Neutrophil (primary cell): ENCODE measurements around the gene RNF166.
"Not testable (repeated sequence)": the region's sequence is repeated elsewhere in the genome, so short reads cannot be mapped to it uniquely, and the experiment has no call there.

ENCODE experiments used
- H3K27ac ChIP-seq: fragments of 200-600 bp; sonication (generic); 2 replicates; pipeline ENCODE4 v1.5.1; 2016; ENCODE audit warnings: mild to moderate bottlenecking, moderate library complexity
- H3K27me3 ChIP-seq: fragments of 200-600 bp; sonication (generic); 2 replicates; pipeline ENCODE4 v1.6.0; 2016; ENCODE audit warnings: mild to moderate bottlenecking
- H3K36me3 ChIP-seq: fragments of 200-600 bp; sonication (generic); 2 replicates; pipeline ENCODE4 v1.5.1; 2017
- H3K4me1 ChIP-seq, 2 experiments: fragments of 200-600 bp in 1 of 2; sonication (generic) in 1 of 2; 1 replicate in 1 of 2; 2 replicates in 1 of 2; pipeline versions ENCODE4 v1.5.1 to v1.6.1; 2013 to 2016; ENCODE audit warnings: low read depth in 1 of 2, low read length in 1 of 2, mild to moderate bottlenecking in 1 of 2, moderate library complexity in 1 of 2; ENCODE audit not compliant: control insufficient read depth in 1 of 2, insufficient read depth in 1 of 2
- H3K4me3 ChIP-seq, 2 experiments: fragments of 200-600 bp in 1 of 2; sonication (generic) in 1 of 2; 1 replicate in 1 of 2; 2 replicates in 1 of 2; pipeline ENCODE4 v1.5.1; 2013 to 2016; ENCODE audit warnings: low read depth in 1 of 2, low read length in 1 of 2, mild to moderate bottlenecking in 1 of 2, moderate library complexity in 1 of 2
- H3K9me3 ChIP-seq: fragments of 200-600 bp; sonication (generic); 2 replicates; pipeline ENCODE4 v1.5.1; 2016
- TF ChIP-seq, protein P1 (sequence below): fragments of 200-600 bp; sonication (generic); IDR thresholded peaks from 2 replicates; pipeline ENCODE4 v1.5.1; 2016; ENCODE audit warnings: antibody characterized with exemption

RNF166 gene

DNA sequence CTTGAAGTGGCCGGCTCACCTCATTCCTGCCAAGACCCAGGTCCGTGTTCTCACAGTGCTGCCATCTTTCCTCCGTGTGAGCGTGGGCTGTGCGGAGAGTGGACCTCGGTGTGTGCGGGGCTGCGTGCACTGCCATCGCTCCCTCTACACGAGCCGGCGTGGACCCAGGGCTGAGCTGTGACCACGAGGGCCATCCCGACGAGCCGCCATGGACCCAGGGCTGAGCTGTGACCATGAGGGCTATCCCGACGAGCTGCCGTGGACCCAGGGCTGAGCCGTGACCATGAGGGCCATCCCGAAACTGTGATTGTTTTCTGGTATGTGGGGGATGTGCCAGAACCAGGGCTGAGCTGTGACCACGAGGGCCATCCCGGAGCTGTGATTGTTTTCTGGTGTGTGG, 34.4 kb downstream of the RNF166 start:
- H3K4me3 ChIP-seq, result no peak overlapping the region
- TF ChIP-seq, protein P1, sequence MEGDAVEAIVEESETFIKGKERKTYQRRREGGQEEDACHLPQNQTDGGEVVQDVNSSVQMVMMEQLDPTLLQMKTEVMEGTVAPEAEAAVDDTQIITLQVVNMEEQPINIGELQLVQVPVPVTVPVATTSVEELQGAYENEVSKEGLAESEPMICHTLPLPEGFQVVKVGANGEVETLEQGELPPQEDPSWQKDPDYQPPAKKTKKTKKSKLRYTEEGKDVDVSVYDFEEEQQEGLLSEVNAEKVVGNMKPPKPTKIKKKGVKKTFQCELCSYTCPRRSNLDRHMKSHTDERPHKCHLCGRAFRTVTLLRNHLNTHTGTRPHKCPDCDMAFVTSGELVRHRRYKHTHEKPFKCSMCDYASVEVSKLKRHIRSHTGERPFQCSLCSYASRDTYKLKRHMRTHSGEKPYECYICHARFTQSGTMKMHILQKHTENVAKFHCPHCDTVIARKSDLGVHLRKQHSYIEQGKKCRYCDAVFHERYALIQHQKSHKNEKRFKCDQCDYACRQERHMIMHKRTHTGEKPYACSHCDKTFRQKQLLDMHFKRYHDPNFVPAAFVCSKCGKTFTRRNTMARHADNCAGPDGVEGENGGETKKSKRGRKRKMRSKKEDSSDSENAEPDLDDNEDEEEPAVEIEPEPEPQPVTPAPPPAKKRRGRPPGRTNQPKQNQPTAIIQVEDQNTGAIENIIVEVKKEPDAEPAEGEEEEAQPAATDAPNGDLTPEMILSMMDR, result no peak
- H3K4me1 ChIP-seq, result no peaks in the 10 kb centered on the region
- H3K27ac ChIP-seq, result no peak overlapping the region
- H3K36me3 ChIP-seq, result peaks cover 33% of the 10 kb centered on the region
- H3K9me3 ChIP-seq, result no peaks in the 10 kb centered on the region
- H3K27me3 ChIP-seq, result no peaks in the 10 kb centered on the region

DNA sequence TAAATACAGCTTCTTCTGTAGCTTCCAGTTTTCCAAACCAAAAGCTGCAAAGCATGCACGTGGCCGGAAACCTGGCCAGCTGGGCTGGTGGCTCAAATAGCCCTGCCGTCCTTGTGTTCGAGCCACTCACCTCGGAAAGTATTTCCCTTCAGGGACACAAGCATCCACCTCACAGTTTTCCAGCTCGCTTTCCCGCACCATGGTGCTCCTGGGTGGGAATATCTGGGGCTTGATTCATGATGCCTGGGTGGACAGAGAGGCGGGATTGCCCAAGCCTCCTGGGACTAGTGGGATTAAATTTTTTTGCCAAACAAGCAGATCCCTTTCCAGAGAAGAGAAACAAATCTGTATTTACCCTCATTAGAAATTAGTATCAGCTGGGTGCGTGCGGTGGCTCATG, 36.2 kb downstream of the RNF166 start:
- Histone ChIP-seq H3K4me1 (no peaks in the 10 kb centered on the region), H3K27me3 (no peaks in the 10 kb centered on the region), H3K4me3 (no peak overlapping the region), H3K27ac (no peak overlapping the region), H3K9me3 (no peaks in the 10 kb centered on the region), H3K36me3 (peaks cover 15% of the 10 kb centered on the region)
- TF ChIP-seq, protein P1, result no peak

DNA sequence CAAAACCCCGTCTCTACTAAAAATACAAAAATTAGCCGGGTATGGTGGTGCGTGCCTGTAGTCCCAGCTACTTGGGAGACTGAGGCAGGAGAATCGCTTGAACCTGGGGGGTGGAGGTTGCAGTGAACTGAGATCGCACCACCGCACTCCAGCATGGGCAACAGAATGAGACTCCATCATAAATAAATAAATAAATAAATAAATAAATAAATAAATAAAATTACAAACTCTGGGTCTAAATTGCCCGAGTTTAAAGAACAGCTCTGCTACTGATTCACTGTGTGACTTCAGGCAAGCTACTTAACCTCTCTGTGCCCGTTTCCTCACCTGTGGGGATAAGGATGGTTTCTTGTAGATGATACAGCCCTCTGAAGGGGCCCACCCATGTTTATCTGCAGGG, 36.7 kb downstream of the RNF166 start:
- H3K27ac ChIP-seq, H3K4me1 ChIP-seq, H3K4me3 ChIP-seq, H3K9me3 ChIP-seq, H3K27me3 ChIP-seq: not testable (repeated sequence)
- peaks cover 14% of the 10 kb centered on the region for H3K36me3 ChIP-seq

DNA sequence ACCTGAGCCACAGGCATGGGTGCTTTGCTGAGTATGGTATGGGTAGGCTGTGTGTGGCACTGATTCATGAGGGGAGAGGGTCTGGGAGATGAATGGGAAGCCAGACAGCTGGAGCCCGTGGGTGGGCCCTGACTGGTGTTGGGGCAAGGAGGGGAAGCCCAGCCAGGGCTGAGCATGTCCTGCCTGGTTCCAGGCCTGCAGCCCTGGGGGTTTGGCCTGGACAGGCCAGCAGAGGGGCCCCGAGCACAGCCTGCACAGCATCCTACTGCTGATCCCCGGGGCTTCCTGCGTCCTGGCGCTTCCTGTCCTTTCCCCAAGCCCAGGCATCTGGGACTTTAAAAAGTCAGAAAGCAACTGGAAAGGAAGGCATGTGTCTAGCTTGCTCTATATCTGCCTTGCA, 38.7 kb downstream of the RNF166 start:
- Histone ChIP-seq H3K27ac (no peak overlapping the region), H3K9me3 (no peaks in the 10 kb centered on the region), H3K4me1 (peaks cover 9% of the 10 kb centered on the region in 2 experiments), H3K27me3 (peaks cover 2% of the 10 kb centered on the region), H3K4me3 (no peak overlapping the region), H3K36me3 (no peaks in the 10 kb centered on the region)
- TF ChIP-seq, protein P1, result no peak

DNA sequence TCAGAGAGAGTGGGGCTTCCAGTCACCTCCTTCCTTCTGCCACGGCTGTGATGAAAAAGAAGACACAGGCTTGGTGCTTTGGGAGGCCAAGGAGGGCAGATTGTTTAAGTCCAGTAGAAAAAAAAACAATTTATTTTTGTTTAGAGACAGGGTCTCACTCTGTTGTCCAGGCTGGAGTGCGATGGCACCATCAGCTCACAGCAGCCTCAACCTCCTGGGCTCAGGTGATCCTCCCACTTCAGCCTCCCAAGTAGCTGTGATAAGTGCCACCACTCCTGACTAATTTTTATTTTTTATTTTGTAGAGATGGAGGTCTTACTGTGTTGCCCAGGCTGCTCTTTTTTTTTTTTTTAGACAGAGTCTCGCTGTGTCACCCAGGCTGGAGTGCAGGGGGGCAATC, 40.6 kb downstream of the RNF166 start:
- TF ChIP-seq, protein P1, result no peak
- Histone ChIP-seq H3K36me3 (no peaks in the 10 kb centered on the region), H3K4me3 (no peak overlapping the region), H3K27me3 (peaks cover 18% of the 10 kb centered on the region), H3K9me3 (no peaks in the 10 kb centered on the region), H3K27ac (no peak overlapping the region), H3K4me1 (peaks cover 15 to 16% of the 10 kb centered on the region in 2 experiments)

DNA sequence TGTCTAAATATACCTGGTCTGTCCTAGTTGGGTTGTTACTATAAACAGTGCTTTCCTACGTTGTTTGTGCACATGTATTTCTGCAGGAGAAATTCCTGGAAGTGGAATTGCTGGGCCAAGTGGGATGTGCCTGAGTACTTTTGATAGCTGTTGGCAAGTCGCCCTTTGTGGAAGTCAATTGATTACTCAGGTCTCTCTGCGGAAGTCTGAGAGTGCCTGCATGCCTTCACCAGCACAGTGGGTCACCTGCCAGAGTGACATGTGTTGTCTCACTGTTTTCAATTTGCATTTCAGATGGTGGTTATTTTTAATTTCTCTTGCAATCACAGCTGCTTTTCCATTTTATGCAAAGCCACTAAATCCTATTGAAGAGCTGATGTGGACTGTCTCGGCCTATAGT, 41.1 kb downstream of the RNF166 start:
- Histone ChIP-seq H3K4me3 (no peak overlapping the region), H3K4me1 (peaks cover 15 to 16% of the 10 kb centered on the region in 2 experiments), H3K27me3 (peaks cover 18% of the 10 kb centered on the region), H3K36me3 (no peaks in the 10 kb centered on the region), H3K9me3 (no peaks in the 10 kb centered on the region), H3K27ac (no peak overlapping the region)
- TF ChIP-seq, protein P1, result no peak
